Measurements from ENCODE around the gene KIF5C.

The KIF5C gene

GRCh38 chr2:148896136-148896535, 21.1 kb downstream of the KIF5C start:
- Histone ChIP-seq H3K36me3 (no peaks in the 10 kb centered on the region), H3K27me3 (no peaks in the 10 kb centered on the region), H3K9me3 (no peaks in the 10 kb centered on the region), H3K4me1 (ENCODE audit: control insufficient read depth in 1 of 2, insufficient read depth in 1 of 2, low read depth in 1 of 2, low read length in 1 of 2) (no peaks in the 10 kb centered on the region), H3K27ac (no peak overlapping the region), H3K4me3 (ENCODE audit: low read depth in 1 of 2, low read length in 1 of 2) (no peak overlapping the region)
- no peak for TF ChIP-seq CTCF (IDR thresholded peaks at IDR 0.05)

DNA sequence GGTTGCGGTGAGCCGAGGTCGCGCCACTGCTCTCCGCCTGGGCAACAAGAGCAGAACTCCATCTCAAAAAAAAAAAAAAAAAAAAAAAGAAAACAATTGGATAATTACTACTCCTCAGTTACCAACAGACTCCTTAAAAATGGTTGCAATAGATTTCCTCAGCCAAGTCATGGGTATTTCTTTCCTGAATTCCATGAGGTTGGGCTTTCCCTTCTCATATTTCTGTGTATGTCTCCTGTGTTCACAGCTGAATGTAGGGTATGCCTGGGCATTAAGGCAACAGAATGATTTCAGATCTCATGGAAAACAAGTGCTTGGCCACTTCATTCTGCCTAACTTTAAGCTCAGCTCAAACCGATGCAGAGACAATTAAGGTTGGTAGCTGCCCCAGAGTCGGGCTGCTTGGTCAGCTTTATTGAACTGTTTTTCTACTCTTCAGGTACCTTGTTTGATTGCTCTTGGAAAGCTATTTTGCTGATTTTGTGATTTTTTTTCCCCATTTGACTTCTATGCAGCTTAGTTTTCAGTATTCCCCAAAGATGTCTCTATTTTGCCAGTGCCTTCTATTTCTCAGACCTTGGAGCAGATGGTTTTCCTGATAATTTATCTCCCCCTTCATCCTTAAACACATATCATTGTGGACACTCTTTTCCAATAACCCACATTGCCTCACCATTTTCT, 24.8 kb downstream of the KIF5C start:
- no peak overlapping the region for H3K27ac ChIP-seq
- TF ChIP-seq CTCF (IDR thresholded peaks at IDR 0.05), result no peak
- H3K36me3 ChIP-seq, result no peaks in the 10 kb centered on the region
- H3K27me3 ChIP-seq, result no peaks in the 10 kb centered on the region
- no peaks in the 10 kb centered on the region for H3K4me1 ChIP-seq (ENCODE audit: control insufficient read depth in 1 of 2, insufficient read depth in 1 of 2, low read depth in 1 of 2, low read length in 1 of 2)
- H3K4me3 ChIP-seq (ENCODE audit: low read depth in 1 of 2, low read length in 1 of 2), result no peak overlapping the region
- no peaks in the 10 kb centered on the region for H3K9me3 ChIP-seq

- H3K9me3 ChIP-seq, result no peaks in the 10 kb centered on the region
- no peaks in the 10 kb centered on the region for H3K27me3 ChIP-seq
- no peak for TF ChIP-seq CTCF (IDR thresholded peaks at IDR 0.05)
- no peaks in the 10 kb centered on the region for H3K4me1 ChIP-seq (ENCODE audit: control insufficient read depth in 1 of 2, insufficient read depth in 1 of 2, low read depth in 1 of 2, low read length in 1 of 2)
- H3K36me3 ChIP-seq, result no peaks in the 10 kb centered on the region
- no peak overlapping the region for H3K4me3 ChIP-seq (ENCODE audit: low read depth in 1 of 2, low read length in 1 of 2)
- H3K27ac ChIP-seq, result no peak overlapping the region
Observed at GRCh38 chr2:148900350-148900837, 25.4 kb downstream of the KIF5C start.

- no peaks in the 10 kb centered on the region for H3K9me3 ChIP-seq
- H3K36me3 ChIP-seq, result no peaks in the 10 kb centered on the region
- no peak for TF ChIP-seq CTCF (IDR thresholded peaks at IDR 0.05)
- H3K27ac ChIP-seq, result no peak overlapping the region
- H3K4me1 ChIP-seq (ENCODE audit: control insufficient read depth in 1 of 2, insufficient read depth in 1 of 2, low read depth in 1 of 2, low read length in 1 of 2), result no peaks in the 10 kb centered on the region
- no peaks in the 10 kb centered on the region for H3K27me3 ChIP-seq
- no peak overlapping the region for H3K4me3 ChIP-seq (ENCODE audit: low read depth in 1 of 2, low read length in 1 of 2)
Observed at GRCh38 chr2:148901142-148901541, 26.1 kb downstream of the KIF5C start.

DNA sequence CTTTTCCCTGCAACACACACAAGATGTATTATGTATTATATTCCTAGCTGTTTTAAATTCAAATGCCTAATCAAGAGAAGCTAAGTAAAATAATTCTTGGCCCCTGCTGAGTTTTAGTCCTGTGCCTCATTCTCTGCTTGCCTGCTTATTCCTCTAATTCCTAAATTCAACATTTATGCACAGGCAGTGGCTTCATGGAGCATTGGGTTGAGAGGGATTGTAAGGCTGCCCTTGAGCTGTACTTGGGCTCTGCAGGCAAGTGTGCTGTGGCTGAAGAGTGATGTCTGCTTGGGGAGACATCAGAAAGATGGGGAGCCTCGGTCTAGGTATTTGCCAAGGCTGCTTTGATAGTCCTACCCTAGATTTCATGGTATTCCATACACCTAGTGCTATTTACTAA, 27.8 kb downstream of the KIF5C start:
- H3K9me3 ChIP-seq, result no peaks in the 10 kb centered on the region
- no peaks in the 10 kb centered on the region for H3K36me3 ChIP-seq
- TF ChIP-seq CTCF (IDR thresholded peaks at IDR 0.05), result no peak
- H3K4me1 ChIP-seq (ENCODE audit: control insufficient read depth in 1 of 2, insufficient read depth in 1 of 2, low read depth in 1 of 2, low read length in 1 of 2), result no peaks in the 10 kb centered on the region
- no peak overlapping the region for H3K27ac ChIP-seq
- no peak overlapping the region for H3K4me3 ChIP-seq (ENCODE audit: low read depth in 1 of 2, low read length in 1 of 2)
- H3K27me3 ChIP-seq, result no peaks in the 10 kb centered on the region

Data from neutrophil (primary cell).